GM10266 (cell line): ENCODE results near the gene ADORA1.

Experiments used
- DNase-seq: peaks from one replicate; pipeline ENCODE4 v3.0.0; 2012; ENCODE audit errors: extremely low spot score
- CTCF ChIP-seq: IDR thresholded peaks from 2 replicates; pipeline ENCODE4 v1.5.1; 2012; ENCODE audit warnings: mild to moderate bottlenecking, low read depth; ENCODE audit not compliant: control insufficient read depth, insufficient read depth; ENCODE audit errors: missing control alignments

The ADORA1 gene

DNA sequence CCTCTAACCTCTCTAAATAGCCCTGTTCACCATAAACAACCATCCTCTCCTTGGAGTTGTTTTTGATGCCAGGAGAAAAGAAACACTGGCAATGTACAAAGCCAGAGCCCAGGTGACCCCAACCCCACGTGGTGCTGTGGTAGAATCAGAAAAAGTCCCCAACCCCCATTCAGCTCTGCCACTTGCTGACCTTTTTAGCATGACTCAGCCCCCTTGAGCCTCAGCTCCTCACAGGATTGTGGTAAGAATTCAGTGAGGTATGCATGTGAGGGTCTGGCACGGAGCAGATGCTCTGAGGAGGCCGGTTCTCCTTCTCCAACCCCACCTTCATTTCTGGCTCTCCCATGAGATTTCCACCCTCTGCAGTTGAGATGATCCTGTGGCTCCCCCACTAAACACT, 70.1 kb downstream of the ADORA1 start:
- no peak for DNase-seq

GRCh38 chr1:203199002-203199401, 71.5 kb downstream of the ADORA1 start:
- TF ChIP-seq CTCF: no peak
- DNase-seq: no peak

More for the DNA sequence above, 70.1 kb downstream of the ADORA1 start:
- no peak for TF ChIP-seq CTCF

DNA sequence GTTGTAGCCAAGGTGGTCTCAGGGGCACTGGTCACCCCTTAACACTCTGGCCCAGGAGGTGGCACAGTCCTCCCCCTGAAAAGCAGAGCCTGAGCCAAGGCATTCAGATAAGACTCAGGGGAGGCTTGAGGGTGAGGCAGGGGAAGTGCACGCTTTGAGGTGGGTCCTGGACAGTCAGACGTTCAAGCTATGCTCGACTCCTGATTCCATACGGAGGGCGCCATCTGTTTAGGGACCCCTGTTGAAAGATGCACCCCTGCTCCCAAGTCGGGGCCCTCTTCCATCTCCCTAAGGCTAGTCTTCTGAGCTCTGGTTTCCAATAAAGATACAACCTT, 71.9 kb downstream of the ADORA1 start:
- no peak for DNase-seq
- no peak for TF ChIP-seq CTCF

GRCh38 chr1:203199816-203200571, 72.5 kb downstream of the ADORA1 start:
- DNase-seq: no peak

DNA sequence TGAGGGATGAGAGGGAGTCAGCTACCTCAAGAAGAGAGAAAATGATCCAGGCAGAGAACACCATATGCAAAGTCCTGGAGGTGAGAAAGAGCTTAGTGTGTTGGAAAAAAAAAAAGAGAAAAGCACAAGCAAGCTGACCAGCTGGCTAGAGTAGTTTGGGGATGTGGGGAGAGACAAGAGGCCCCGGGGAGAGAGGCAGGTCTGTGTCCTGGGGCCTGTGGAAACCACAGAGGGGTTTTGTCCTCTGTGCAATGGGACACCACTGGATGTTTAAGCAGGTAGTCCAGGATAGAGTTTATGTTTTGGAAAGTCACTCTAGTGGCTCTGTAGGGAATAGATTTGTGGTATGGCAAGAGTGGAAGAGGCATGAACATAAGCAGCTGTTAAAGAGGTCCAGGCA, 73.4 kb downstream of the ADORA1 start:
- TF ChIP-seq CTCF: no peak
- DNase-seq: no peak

More at GRCh38 chr1:203199816-203200571, 72.5 kb downstream of the ADORA1 start:
- TF ChIP-seq CTCF: no peak

GRCh38 chr1:203201516-203202205, 74.1 kb downstream of the ADORA1 start:
- TF ChIP-seq CTCF: no peak
- no peak for DNase-seq

DNA sequence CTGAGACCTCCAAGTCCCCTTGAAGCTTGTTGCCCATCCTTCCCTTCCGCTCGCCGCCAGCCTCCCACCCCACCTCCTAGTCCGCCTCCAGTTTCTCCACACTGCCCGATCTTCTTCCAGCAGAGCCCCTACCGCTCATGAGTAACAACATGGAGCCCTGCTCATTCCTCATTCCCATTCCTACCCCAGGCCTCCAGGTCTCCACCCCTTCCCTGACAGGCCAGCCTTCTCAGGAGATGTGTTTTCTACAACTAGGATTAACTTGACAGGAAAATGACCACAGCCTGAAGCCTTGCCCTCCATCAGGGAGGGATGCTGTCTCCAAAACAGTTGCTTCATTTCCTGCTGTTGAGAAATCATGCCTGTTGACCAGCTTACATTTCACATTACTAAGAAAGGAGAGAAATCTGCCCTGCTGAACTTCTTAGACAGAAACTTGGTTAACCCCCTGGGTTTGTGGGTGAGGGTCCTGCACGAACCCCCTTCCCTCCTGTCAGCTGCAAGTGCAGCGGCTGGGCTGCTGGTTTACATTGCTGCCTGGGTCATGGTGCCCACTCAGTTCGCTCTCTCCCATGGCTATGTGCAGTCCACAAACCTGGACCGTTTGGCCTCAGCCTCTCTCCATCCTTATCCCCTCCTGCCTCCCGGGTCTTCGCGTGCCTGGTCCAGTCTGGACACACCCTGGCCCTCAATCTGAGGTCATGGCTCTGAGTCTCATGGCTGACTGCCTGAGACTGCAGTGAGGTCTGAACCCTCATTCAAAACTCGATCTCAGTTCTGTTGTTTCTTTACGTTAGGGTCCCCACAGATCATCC, 75.1 kb downstream of the ADORA1 start:
- no peak for TF ChIP-seq CTCF
- DNase-seq: no peak
